GM19035 (cell line): ENCODE data around the gene EPHB6.

Source experiments
- ATAC-seq: cut with Tn5 transposase; IDR thresholded peaks from one replicate; pipeline ENCODE4 v1.9.1; 2021; ENCODE audit not compliant: unreplicated experiment

EPHB6 gene

GRCh38 chr7:142854372-142855113 is at the start of gene EPHB6:
Gene EPHB6, plus strand, starts transcription at chr7:142855076. Its CDS starts 8,152 bp downstream, at chr7:142863228.
- ATAC-seq: peak; percentile 67

- ATAC-seq: no peak
Measured at GRCh38 chr7:142805350-142806021, 49.4 kb upstream of the EPHB6 start.

- ATAC-seq: no peak
Measured at GRCh38 chr7:142806022-142806356, 48.9 kb upstream of the EPHB6 start.

GRCh38 chr7:142806957-142807356 is 47.9 kb upstream of the EPHB6 start:
- no peak for ATAC-seq

GRCh38 chr7:142807855-142808460 is 46.9 kb upstream of the EPHB6 start:
- ATAC-seq: no peak

- ATAC-seq: peak; percentile 34
Measured at GRCh38 chr7:142808461-142808801, 46.4 kb upstream of the EPHB6 start.

GRCh38 chr7:142808802-142809583 is 45.9 kb upstream of the EPHB6 start:
- peak; percentile 84 for ATAC-seq

- ATAC-seq: no peak
Measured at GRCh38 chr7:142809671-142810070, 45.2 kb upstream of the EPHB6 start.

GRCh38 chr7:142811154-142811737 is 43.6 kb upstream of the EPHB6 start:
- no peak for ATAC-seq

GRCh38 chr7:142812437-142813215 is 42.2 kb upstream of the EPHB6 start:
- ATAC-seq: no peak

- ATAC-seq: no peak
Measured at GRCh38 chr7:142813226-142813625, 41.6 kb upstream of the EPHB6 start.

- no peak for ATAC-seq
Measured at GRCh38 chr7:142813699-142814098, 41.2 kb upstream of the EPHB6 start.

GRCh38 chr7:142814451-142814850 is 40.4 kb upstream of the EPHB6 start:
- ATAC-seq: no peak

- no peak for ATAC-seq
Measured at GRCh38 chr7:142815134-142815533, 39.7 kb upstream of the EPHB6 start.

- no peak for ATAC-seq
Measured at GRCh38 chr7:142817506-142817905, 37.4 kb upstream of the EPHB6 start.

GRCh38 chr7:142819530-142819929 is 35.3 kb upstream of the EPHB6 start:
- no peak for ATAC-seq

- ATAC-seq: no peak
Measured at GRCh38 chr7:142822714-142823113, 32.2 kb upstream of the EPHB6 start.

GRCh38 chr7:142827951-142828500 is 26.9 kb upstream of the EPHB6 start:
- no peak for ATAC-seq

- ATAC-seq: no peak
Measured at GRCh38 chr7:142832417-142832816, 22.5 kb upstream of the EPHB6 start.
